ENCODE results near the gene NFATC2.

Gene NFATC2

DNA sequence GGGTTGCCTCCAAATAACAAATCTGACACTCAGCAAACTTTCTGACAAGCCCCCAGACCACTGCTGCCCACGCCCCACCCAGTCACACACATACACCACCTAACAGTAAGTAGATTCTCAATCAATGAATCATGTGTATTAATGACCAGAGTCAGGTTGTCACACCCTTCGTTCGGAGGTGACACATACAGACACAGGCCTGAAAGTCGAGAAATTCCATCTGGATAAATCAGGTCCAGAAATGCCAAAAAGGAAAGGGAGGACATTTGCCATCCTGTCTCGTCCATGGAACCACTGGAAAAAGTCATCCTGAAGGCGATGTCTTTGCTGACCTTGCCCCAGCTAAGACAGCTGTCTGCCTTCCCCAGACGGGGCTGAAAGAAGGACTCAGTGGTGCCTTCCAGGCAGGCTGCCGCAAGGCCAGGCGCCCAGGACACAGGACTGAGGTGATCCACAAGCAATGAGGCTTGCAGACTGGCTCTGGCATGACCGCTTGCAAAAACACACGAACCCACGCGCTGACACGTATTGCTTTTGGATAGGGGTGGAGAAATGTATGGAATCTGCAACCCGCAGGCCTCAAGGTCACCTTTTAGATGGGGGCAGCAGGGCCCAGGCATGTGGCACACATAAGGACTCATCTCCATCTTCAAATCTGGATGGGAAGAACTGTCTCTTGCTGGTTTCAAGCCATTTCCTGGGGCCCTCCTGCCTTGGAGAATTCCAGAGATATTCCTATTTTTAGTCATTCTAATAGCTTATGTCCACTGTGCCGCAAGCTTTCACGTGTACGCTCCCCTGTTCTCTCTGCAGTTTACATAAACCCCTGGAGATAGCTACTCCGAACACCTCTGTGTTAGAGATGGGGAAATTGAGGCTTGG is 9.0 kb downstream of the NFATC2 start:
- TF ChIP-seq, protein P1, sequence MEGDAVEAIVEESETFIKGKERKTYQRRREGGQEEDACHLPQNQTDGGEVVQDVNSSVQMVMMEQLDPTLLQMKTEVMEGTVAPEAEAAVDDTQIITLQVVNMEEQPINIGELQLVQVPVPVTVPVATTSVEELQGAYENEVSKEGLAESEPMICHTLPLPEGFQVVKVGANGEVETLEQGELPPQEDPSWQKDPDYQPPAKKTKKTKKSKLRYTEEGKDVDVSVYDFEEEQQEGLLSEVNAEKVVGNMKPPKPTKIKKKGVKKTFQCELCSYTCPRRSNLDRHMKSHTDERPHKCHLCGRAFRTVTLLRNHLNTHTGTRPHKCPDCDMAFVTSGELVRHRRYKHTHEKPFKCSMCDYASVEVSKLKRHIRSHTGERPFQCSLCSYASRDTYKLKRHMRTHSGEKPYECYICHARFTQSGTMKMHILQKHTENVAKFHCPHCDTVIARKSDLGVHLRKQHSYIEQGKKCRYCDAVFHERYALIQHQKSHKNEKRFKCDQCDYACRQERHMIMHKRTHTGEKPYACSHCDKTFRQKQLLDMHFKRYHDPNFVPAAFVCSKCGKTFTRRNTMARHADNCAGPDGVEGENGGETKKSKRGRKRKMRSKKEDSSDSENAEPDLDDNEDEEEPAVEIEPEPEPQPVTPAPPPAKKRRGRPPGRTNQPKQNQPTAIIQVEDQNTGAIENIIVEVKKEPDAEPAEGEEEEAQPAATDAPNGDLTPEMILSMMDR (IDR thresholded peaks at IDR 0.05; ENCODE audit: low read depth, low read length), result no peak
- DNase-seq (ENCODE audit: low read depth in 2 of 2), result peak in 1 of 2 donors; percentile 25
- no peak overlapping the region for H3K4me3 ChIP-seq (replicated peaks in 1 of 2; ENCODE audit: low read depth in 2 of 2, low read length in 2 of 2)

DNA sequence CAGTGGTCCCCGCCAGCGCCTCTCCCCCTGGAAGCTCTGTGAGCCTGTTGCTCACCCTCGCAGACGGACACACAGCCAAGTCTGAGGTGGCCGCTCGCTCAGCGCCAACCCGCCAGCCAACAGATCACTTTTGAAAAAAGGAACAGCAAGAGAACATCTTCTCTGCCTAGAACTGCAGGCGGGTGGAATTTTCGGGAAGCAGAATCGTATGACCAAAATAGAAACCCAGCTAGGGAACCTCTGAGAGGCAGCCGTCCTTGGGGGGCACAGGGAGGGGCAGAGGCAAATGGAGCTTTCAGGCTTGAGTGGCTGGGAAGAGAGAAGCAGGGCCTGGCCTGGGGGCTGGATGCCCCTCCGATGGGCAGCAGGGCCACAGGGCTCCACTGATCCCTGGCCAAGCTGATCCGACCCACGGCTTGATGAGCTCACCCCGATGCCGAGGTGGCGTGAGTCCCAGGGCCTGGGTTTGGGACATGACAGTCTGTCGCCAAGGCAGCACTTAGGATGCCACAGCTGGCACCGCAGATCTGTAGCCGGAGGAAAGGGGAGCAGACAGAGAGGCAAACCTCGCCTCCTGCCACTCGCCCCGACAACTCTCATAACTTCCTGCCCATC is 9.8 kb downstream of the NFATC2 start:
- peak in 1 of 2 donors; percentile 14 for DNase-seq (ENCODE audit: low read depth in 2 of 2)
- TF ChIP-seq, protein P1 (IDR thresholded peaks at IDR 0.05; ENCODE audit: low read depth, low read length), result no peak
- H3K4me3 ChIP-seq (replicated peaks in 1 of 2; ENCODE audit: low read depth in 2 of 2, low read length in 2 of 2), result no peak overlapping the region

DNA sequence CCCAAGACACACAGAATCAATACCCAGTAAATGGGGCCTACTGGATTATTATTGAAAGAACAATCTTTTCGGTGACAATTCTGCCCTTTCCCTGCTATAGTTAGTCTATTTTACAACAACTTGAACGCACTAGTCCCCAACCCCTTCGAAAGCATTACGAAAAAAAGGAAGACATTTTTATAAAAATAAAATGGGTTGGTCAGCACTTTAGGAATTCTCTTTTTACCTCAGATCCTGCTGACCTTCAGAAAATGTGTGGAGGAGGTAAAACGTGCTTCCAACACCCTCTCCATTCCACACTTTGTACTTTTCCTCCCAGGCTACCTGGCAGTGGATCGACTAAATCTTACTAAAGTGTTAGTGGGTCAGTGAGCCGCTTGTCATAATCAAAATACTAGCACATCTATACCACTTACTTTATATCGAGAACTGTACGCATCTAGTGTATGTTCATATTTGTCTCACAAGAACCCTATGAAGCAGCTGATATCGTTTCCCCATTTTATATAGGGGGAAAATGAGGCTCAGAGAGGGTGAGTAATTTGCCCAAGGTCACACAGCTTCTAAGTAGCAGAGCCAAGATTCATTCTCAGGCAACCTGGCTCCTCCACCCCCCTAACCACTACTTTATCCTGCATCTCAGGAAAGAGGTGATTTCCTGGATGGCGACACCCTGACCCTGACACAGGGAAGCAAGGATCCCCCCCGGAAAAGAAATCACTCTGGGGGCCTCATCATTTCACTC is 10.6 kb downstream of the NFATC2 start:
- TF ChIP-seq, protein P1 (IDR thresholded peaks at IDR 0.05; ENCODE audit: low read depth, low read length), result no peak
- no peak overlapping the region for H3K4me3 ChIP-seq (replicated peaks in 1 of 2; ENCODE audit: low read depth in 2 of 2, low read length in 2 of 2)
- no peak for DNase-seq (ENCODE audit: low read depth in 2 of 2)

DNA sequence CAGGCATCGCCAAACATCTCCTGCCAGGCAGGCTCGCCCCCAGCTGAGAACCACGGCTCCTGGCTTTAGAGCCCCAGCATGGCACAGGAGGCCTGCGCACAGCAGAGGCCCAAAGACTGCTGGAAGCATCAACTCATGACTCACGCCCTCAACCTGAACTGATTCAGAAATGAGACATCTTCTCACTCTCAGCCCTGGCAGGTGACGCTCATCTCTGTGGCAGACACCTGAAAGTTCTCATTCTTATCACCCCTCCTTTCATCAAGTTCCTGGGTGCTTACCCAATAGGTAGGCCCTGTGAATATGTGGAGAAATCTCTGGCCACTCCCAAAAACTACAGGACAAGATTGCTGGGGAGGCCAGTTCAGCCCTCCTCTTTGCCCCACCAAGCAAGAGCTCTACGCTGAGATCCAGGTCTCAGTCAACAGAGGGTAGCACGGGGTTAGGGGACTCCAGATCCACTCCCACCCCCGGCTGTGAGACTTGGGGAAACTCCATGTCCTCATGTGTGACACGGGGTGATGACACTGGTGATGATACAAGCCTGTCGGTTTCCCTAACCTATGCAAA is 11.3 kb downstream of the NFATC2 start:
- DNase-seq (ENCODE audit: low read depth in 2 of 2), result no peak
- H3K4me3 ChIP-seq (replicated peaks in 1 of 2; ENCODE audit: low read depth in 2 of 2, low read length in 2 of 2), result no peak overlapping the region
- TF ChIP-seq, protein P1 (IDR thresholded peaks at IDR 0.05; ENCODE audit: low read depth, low read length), result no peak

DNA sequence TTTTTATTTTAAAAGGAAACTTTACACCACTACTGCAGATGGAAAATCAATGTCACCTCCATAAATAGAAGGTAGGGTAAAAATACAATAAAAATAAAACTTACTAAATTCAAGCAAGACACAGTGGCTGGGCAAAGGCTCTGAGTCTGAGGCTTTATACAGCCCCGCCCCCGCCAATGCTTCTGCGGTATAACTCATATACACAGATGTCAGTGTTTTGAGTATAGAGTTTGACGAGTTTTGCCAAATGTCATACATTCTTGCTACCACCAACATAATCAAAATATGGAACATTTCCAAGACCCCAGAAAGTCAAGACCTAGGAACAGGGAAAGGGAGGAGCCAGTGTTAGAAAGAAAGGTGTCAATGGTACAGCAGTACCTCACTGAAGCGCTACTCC is 12.8 kb downstream of the NFATC2 start:
- H3K4me3 ChIP-seq (replicated peaks in 1 of 2; ENCODE audit: low read depth in 2 of 2, low read length in 2 of 2), result no peak overlapping the region
- DNase-seq (ENCODE audit: low read depth in 2 of 2), result no peak
- TF ChIP-seq, protein P1 (IDR thresholded peaks at IDR 0.05; ENCODE audit: low read depth, low read length), result no peak

DNA sequence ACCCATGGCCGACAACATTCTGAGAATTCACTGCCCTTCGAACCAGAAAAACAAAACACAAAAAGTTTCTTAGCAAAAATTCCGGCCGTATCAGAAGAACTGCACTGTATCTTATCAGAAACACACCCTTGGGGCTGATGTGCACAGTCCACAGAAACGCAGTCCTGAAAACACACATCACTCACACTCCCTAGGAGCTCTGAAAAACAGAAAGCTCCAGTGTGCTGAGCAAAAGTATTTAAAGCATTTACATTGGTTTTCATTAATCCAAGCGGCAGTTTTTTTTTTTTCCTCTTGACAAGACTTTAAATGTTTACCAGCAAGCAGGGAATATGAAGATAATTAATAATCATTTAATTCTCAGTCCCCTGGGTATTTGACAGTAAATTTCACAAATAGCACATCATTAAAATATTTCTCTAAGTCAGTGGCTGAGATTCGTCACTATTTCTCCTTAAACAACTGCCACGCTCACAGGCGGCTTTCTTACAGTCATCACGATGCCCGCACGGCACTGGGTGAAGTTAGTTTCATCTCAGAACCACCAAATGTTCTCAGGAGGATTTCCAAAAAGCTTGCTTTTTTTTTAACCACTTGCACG is 13.3 kb downstream of the NFATC2 start:
- TF ChIP-seq, protein P1 (IDR thresholded peaks at IDR 0.05; ENCODE audit: low read depth, low read length), result no peak
- peak; percentile 63 to 66 for DNase-seq (ENCODE audit: low read depth in 2 of 2)
- no peak overlapping the region for H3K4me3 ChIP-seq (replicated peaks in 1 of 2; ENCODE audit: low read depth in 2 of 2, low read length in 2 of 2)

Data from cardiac fibroblast (primary cell).